ENCODE measurements around the gene PDCD1.

DNA sequence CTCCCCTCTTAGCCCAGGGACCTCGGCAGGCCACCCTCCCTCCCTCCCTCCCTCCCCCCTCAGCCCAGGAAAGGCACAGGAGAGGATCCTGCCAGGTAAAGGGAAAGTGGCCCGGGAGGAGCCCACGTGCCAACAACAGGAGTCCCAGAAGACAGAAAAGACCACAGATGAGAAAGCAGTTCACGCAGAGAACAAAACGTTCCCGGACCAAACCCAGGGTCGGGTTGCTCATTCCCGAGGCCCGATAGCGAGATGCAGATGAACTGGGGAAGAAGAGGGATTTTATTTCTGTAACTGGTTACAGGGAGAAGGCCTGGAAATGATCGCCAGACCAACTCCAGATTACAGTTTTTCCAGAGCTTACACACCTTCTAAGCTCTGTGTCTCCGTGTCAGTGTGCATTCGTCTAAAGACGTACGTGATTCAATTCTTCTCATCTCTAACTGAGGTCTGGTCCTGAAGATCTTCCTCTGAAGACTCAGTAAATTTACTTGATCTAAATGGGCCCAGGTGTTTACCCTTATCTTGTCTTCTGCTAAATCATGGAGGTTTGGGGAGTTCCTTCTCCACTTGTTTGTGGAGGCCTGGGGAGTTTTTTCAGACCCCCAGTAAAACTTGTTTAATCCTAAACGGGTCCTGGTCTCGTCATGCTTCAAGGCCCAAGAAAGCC lies 50.5 kb downstream of the PDCD1 start:
- TF ChIP-seq, protein P1, sequence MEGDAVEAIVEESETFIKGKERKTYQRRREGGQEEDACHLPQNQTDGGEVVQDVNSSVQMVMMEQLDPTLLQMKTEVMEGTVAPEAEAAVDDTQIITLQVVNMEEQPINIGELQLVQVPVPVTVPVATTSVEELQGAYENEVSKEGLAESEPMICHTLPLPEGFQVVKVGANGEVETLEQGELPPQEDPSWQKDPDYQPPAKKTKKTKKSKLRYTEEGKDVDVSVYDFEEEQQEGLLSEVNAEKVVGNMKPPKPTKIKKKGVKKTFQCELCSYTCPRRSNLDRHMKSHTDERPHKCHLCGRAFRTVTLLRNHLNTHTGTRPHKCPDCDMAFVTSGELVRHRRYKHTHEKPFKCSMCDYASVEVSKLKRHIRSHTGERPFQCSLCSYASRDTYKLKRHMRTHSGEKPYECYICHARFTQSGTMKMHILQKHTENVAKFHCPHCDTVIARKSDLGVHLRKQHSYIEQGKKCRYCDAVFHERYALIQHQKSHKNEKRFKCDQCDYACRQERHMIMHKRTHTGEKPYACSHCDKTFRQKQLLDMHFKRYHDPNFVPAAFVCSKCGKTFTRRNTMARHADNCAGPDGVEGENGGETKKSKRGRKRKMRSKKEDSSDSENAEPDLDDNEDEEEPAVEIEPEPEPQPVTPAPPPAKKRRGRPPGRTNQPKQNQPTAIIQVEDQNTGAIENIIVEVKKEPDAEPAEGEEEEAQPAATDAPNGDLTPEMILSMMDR (conservative IDR thresholded peaks at IDR 0.05; ENCODE audit: low read length): no peak
- no peak for TF ChIP-seq EZH2phosphoT487 (IDR thresholded peaks at IDR 0.05; ENCODE audit: borderline replicate concordance)

All from Loucy (cell line).